ENCODE measurements around the gene SND1.

- TF ChIP-seq EZH2phosphoT487 (IDR thresholded peaks at IDR 0.05; ENCODE audit: borderline replicate concordance, low read length) = no peak
- no peak for TF ChIP-seq CTCF (IDR thresholded peaks at IDR 0.05; ENCODE audit: low read depth, low read length, poor library complexity, severe bottlenecking)
Measured at GRCh38 chr7:127910670-127911069, 258.7 kb downstream of the SND1 start.
